Caco-2 (cell line): Measurements from ENCODE around the gene MACROD2. TPM values are rescaled to one million over a fixed set of nuclear protein-coding genes. Genes with fewer than 3 reads are reported as not detected.

ENCODE experiments used
- BruUV-seq: library from RNA; stranded (reverse); fragments of 400-500 nt; replicated peaks from 2 replicates; lab custom pipeline; 2021; lab: Mats Ljungman, UMichigan
- CTCF ChIA-PET: fragments of 300-600 bp; sonication (Branson Sonifier 250); formaldehyde crosslinking; loops from one replicate; lab custom pipeline; 2022; ENCODE audit warnings: antibody characterized with exemption; lab: Charles Lee
- POLR2A ChIA-PET: fragments of 300-600 bp; sonication (Branson Sonifier 250); formaldehyde crosslinking; loops from one replicate; lab custom pipeline; 2022; ENCODE audit warnings: antibody characterized with exemption; lab: Charles Lee
- DNase-seq, 2 experiments: peaks; one replicate each; pipeline versions ENCODE4 v3.0.0 to v3.0.0-alpha.2; 2020 to 2022
- H3K27me3 ChIP-seq: replicated peaks from 2 replicates; pipeline ENCODE4 v1.6.0; 2011; ENCODE audit warnings: low read length; ENCODE audit not compliant: control insufficient read depth, insufficient read depth
- H3K36me3 ChIP-seq: 2 replicates; pipeline ENCODE4 v1.5.1; 2011; ENCODE audit warnings: low read length; ENCODE audit not compliant: control insufficient read depth, insufficient read depth
- H3K4me1 ChIP-seq: fragments of 250-450 bp; sonication (Bioruptor Pico); 2 replicates; pipeline ENCODE4 v1.5.1; 2020; ENCODE audit warnings: mild to moderate bottlenecking
- H3K4me3 ChIP-seq: 2 replicates; pipeline ENCODE4 v1.5.1; 2011; ENCODE audit warnings: low read depth, mild to moderate bottlenecking, control low read depth, low read length
- H3K9me3 ChIP-seq: fragments of 250-450 bp; sonication (Bioruptor Pico); 2 replicates; pipeline ENCODE4 v1.5.1; 2020; ENCODE audit warnings: mild to moderate bottlenecking, moderate library complexity
- H3K27ac Mint-ChIP-seq: one replicate; pipeline ENCODE4 v1.8.0; 2022; ENCODE audit warnings: mixed read lengths; ENCODE audit not compliant: unreplicated experiment
- H3K27me3 Mint-ChIP-seq: one replicate; pipeline ENCODE4 v1.8.0; 2022; ENCODE audit warnings: mixed read lengths; ENCODE audit not compliant: insufficient read depth, unreplicated experiment
- H3K36me3 Mint-ChIP-seq: one replicate; pipeline ENCODE4 v1.8.0; 2022; ENCODE audit warnings: mild to moderate bottlenecking, mixed read lengths; ENCODE audit not compliant: insufficient read depth, unreplicated experiment
- H3K4me1 Mint-ChIP-seq: one replicate; pipeline ENCODE4 v1.8.0; 2022; ENCODE audit warnings: low read depth, mixed read lengths; ENCODE audit not compliant: unreplicated experiment
- H3K4me3 Mint-ChIP-seq: one replicate; pipeline ENCODE4 v1.8.0; 2022; ENCODE audit warnings: mild to moderate bottlenecking, moderate library complexity, mixed read lengths; ENCODE audit not compliant: unreplicated experiment
- H3K9me3 Mint-ChIP-seq: one replicate; pipeline ENCODE4 v1.8.0; 2022; ENCODE audit warnings: mixed read lengths; ENCODE audit not compliant: unreplicated experiment
- CTCF ChIP-seq, 2 experiments: fragments of 200-600 bp in 1 of 2; IDR thresholded peaks; 1 replicate in 1 of 2; 2 replicates in 1 of 2; pipeline versions ENCODE4 v1.5.1 to v1.8.0; 2011 to 2022; ENCODE audit warnings: antibody characterized with exemption in 1 of 2, control low read depth in 1 of 2, inconsistent platforms in 1 of 2, low read depth in 1 of 2, low read length in 1 of 2, mild to moderate bottlenecking in 1 of 2, moderate library complexity in 1 of 2; ENCODE audit not compliant: insufficient read depth in 1 of 2, severe bottlenecking in 1 of 2, unreplicated experiment in 1 of 2
- intact Hi-C: fragments of 100-400 bp; cut with micrococcal nuclease; formaldehyde crosslinking; loops from one replicate; pipeline ENCODE4 v1.10.0; 2022; ENCODE audit not compliant: unreplicated experiment
- total RNA-seq: library from RNA; stranded (reverse); gene quantifications from 2 replicates; pipeline ENCODE4 v1.2.3, GENCODE V29; 2022

Gene MACROD2
- total RNA-seq, 1 experiment from 2014 or later, result 6.4 TPM

- POLR2A ChIA-PET, result no interaction called here
- Mint-ChIP-seq H3K27me3 (no peaks in the 10 kb centered on the region), H3K4me3 (no peak overlapping the region), H3K36me3 (no peaks in the 10 kb centered on the region), H3K27ac (no peak overlapping the region), H3K4me1 (no peaks in the 10 kb centered on the region), H3K9me3 (no peaks in the 10 kb centered on the region)
- Histone ChIP-seq H3K4me1 (no peaks in the 10 kb centered on the region), H3K27me3 (no peaks in the 10 kb centered on the region), H3K36me3 (no peaks in the 10 kb centered on the region), H3K4me3 (no peak overlapping the region), H3K9me3 (no peaks in the 10 kb centered on the region)
- DNase-seq, result no peak
- CTCF ChIA-PET, result no interaction called here
- intact Hi-C loops, result no loop called here
- BruUV-seq, result no TSS peak
- no peak for TF ChIP-seq CTCF (IDR thresholded peaks at IDR 0.05; ENCODE audit: insufficient read depth in 1 of 2, low read depth in 1 of 2, low read length in 1 of 2, severe bottlenecking in 1 of 2, unreplicated experiment in 1 of 2)
Measured at GRCh38 chr20:15795305-15796019, 1800.1 kb downstream of the MACROD2 start.

- Mint-ChIP-seq H3K9me3 (no peaks in the 10 kb centered on the region), H3K27ac (no peak overlapping the region), H3K4me3 (no peak overlapping the region), H3K4me1 (peaks cover 11% of the 10 kb centered on the region), H3K27me3 (no peaks in the 10 kb centered on the region), H3K36me3 (no peaks in the 10 kb centered on the region)
- H3K27me3 ChIP-seq, result no peaks in the 10 kb centered on the region
- CTCF ChIA-PET, result no interaction called here
- TF ChIP-seq CTCF (IDR thresholded peaks at IDR 0.05; ENCODE audit: insufficient read depth in 1 of 2, low read depth in 1 of 2, low read length in 1 of 2, severe bottlenecking in 1 of 2, unreplicated experiment in 1 of 2), result no peak
- POLR2A ChIA-PET, result no interaction called here
- intact Hi-C loops, result no loop called here
- DNase-seq, result no peak
- H3K36me3 ChIP-seq, result no peaks in the 10 kb centered on the region
- H3K9me3 ChIP-seq, result no peaks in the 10 kb centered on the region
- no peak overlapping the region for H3K4me3 ChIP-seq
- no TSS peak for BruUV-seq
- H3K4me1 ChIP-seq, result no peaks in the 10 kb centered on the region
Measured at GRCh38 chr20:15799871-15800270, 1804.6 kb downstream of the MACROD2 start.

GRCh38 chr20:15802020-15802419 lies 1806.7 kb downstream of the MACROD2 start:
- Mint-ChIP-seq H3K9me3 (no peaks in the 10 kb centered on the region), H3K4me3 (no peak overlapping the region), H3K27ac (no peak overlapping the region), H3K36me3 (no peaks in the 10 kb centered on the region), H3K4me1 (peaks cover 16% of the 10 kb centered on the region), H3K27me3 (no peaks in the 10 kb centered on the region)
- POLR2A ChIA-PET, result no interaction called here
- no peaks in the 10 kb centered on the region for H3K4me1 ChIP-seq
- no peak overlapping the region for H3K4me3 ChIP-seq
- no peaks in the 10 kb centered on the region for H3K9me3 ChIP-seq
- intact Hi-C loops, result no loop called here
- BruUV-seq, result no TSS peak
- no peaks in the 10 kb centered on the region for H3K27me3 ChIP-seq
- H3K36me3 ChIP-seq, result no peaks in the 10 kb centered on the region
- DNase-seq, result no peak
- CTCF ChIA-PET, result no interaction called here
- no peak for TF ChIP-seq CTCF (IDR thresholded peaks at IDR 0.05; ENCODE audit: insufficient read depth in 1 of 2, low read depth in 1 of 2, low read length in 1 of 2, severe bottlenecking in 1 of 2, unreplicated experiment in 1 of 2)
